Peyer's patch (tissue), 4 donors: ENCODE measurements around the gene AJM1. TPM values are rescaled to one million over a fixed set of nuclear protein-coding genes. Genes with fewer than 3 reads are reported as not detected.
"Not testable (repeated sequence)": the region's sequence is repeated elsewhere in the genome, so short reads cannot be mapped to it uniquely, and the experiment has no call there.

ENCODE experiments used
- DNase-seq, 3 donors: peaks; one replicate each; pipeline ENCODE4 v3.0.0-alpha.2; 2017 to 2019
- H3K27ac ChIP-seq, 4 donors: fragments of 200-600 bp; sonication (generic); one replicate each; pipeline ENCODE4 v1.5.1; 2016 to 2019
- H3K27me3 ChIP-seq, 2 donors: fragments of 200-600 bp; sonication (generic); one replicate each; pipeline ENCODE4 v1.5.1; 2019
- H3K36me3 ChIP-seq, 3 donors: fragments of 200-600 bp; sonication (generic); one replicate each; pipeline ENCODE4 v1.5.1; 2016 to 2019
- H3K4me1 ChIP-seq, 4 donors: fragments of 200-600 bp; sonication (generic); one replicate each; pipeline ENCODE4 v1.5.1; 2016 to 2019
- H3K4me3 ChIP-seq, 4 donors: fragments of 200-600 bp; sonication (generic); 1 replicate in 3 of 4; 2 replicates in 1 of 4; pipeline ENCODE4 v1.5.1; 2016 to 2019; ENCODE audit warnings: mild to moderate bottlenecking in 1 of 4
- H3K9me3 ChIP-seq, 4 donors: fragments of 200-600 bp; sonication (generic); one replicate each; pipeline ENCODE4 v1.5.1; 2016 to 2019; ENCODE audit warnings: mild to moderate bottlenecking in 1 of 4
- POLR2A ChIP-seq, 2 donors: fragments of 450-650 bp; IDR thresholded peaks; one replicate each; pipeline ENCODE4 v1.5.1; 2017; ENCODE audit warnings: antibody characterized with exemption in 2 of 2, mild to moderate bottlenecking in 2 of 2, moderate library complexity in 2 of 2
- total RNA-seq, 4 donors: library from RNA; depleted of rRNA; stranded (reverse); fragments of >200 nt; gene quantifications; one replicate each; pipeline ENCODE4 v1.1.0, GENCODE V29; 2016
- TF ChIP-seq, protein P1 (sequence below), 6 experiments: fragments of 450-650 bp in 4 of 6; fragments of 200-600 bp in 2 of 6; sonication (generic) in 1 of 6; IDR thresholded peaks; one replicate each; pipeline ENCODE4 v1.5.1; 2017 to 2019; ENCODE audit warnings: antibody characterized with exemption in 6 of 6, mild to moderate bottlenecking in 3 of 6, moderate library complexity in 1 of 6

The AJM1 gene
- 10 to 100 TPM in 2 of 4 donors, 1 to 10 TPM in 2; 4.1 to 17.4 (median 9.2) TPM for total RNA-seq

- peaks cover 0 to 16% of the 10 kb centered on the region in 2 donors for H3K27me3 ChIP-seq
- peak in 1 of 2 donors; percentile 21 for TF ChIP-seq POLR2A (IDR thresholded peaks at IDR 0.05)
- TF ChIP-seq, protein P1, sequence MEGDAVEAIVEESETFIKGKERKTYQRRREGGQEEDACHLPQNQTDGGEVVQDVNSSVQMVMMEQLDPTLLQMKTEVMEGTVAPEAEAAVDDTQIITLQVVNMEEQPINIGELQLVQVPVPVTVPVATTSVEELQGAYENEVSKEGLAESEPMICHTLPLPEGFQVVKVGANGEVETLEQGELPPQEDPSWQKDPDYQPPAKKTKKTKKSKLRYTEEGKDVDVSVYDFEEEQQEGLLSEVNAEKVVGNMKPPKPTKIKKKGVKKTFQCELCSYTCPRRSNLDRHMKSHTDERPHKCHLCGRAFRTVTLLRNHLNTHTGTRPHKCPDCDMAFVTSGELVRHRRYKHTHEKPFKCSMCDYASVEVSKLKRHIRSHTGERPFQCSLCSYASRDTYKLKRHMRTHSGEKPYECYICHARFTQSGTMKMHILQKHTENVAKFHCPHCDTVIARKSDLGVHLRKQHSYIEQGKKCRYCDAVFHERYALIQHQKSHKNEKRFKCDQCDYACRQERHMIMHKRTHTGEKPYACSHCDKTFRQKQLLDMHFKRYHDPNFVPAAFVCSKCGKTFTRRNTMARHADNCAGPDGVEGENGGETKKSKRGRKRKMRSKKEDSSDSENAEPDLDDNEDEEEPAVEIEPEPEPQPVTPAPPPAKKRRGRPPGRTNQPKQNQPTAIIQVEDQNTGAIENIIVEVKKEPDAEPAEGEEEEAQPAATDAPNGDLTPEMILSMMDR (IDR thresholded peaks at IDR 0.05): peak; percentile 65 to 92 (median 86)
- peak within 1 kb of the TSS; percentile 49 to 95 (median 83) for H3K27ac ChIP-seq
- H3K4me3 ChIP-seq: peak within 1 kb of the TSS; percentile 29 to 65 (median 58)
- H3K9me3 ChIP-seq: not testable (repeated sequence)
- peak; percentile 77 to 88 (median 88) for DNase-seq
- H3K4me1 ChIP-seq: peaks cover 14 to 67% (median 30%) of the 10 kb centered on the region in 4 donors
- H3K36me3 ChIP-seq: peaks cover 0 to 29% (median 0%) of the 10 kb centered on the region in 3 donors
Measured at GRCh38 chr9:136842380-136842948, at the start of gene AJM1. Gene AJM1 (plus strand): TSS chr9:136842478. CDS start chr9:136844415, 1,937 bp downstream.

GRCh38 chr9:136793086-136793946 is 49.0 kb upstream of the AJM1 start:
- Histone ChIP-seq H3K27ac (peak overlapping the region in 3 of 4 donors; percentile 96 to 99 (median 98)), H3K4me1 (peaks cover 2 to 57% (median 10%) of the 10 kb centered on the region in 4 donors), H3K9me3 (no peaks in the 10 kb centered on the region), H3K36me3 (no peaks in the 10 kb centered on the region), H3K4me3 (peak overlapping the region in 1 of 4 donors; percentile 59), H3K27me3 (no peaks in the 10 kb centered on the region)
- DNase-seq: peak in 2 of 3 donors; percentile 67 to 77
- peak in 1 of 2 donors; percentile 6 for TF ChIP-seq POLR2A (IDR thresholded peaks at IDR 0.05)
- TF ChIP-seq, protein P1 (IDR thresholded peaks at IDR 0.05): peak in 1 of 6 experiments; percentile 5

- no peak for TF ChIP-seq POLR2A (IDR thresholded peaks at IDR 0.05)
- TF ChIP-seq, protein P1 (IDR thresholded peaks at IDR 0.05): no peak
- peak overlapping the region in 2 of 4 donors; percentile 96 to 98 for H3K27ac ChIP-seq
- no peak for DNase-seq
- no peaks in the 10 kb centered on the region for H3K36me3 ChIP-seq
- H3K4me1 ChIP-seq: peaks cover 2 to 66% (median 13%) of the 10 kb centered on the region in 4 donors
- no peak overlapping the region for H3K4me3 ChIP-seq
- no peaks in the 10 kb centered on the region for H3K9me3 ChIP-seq
- H3K27me3 ChIP-seq: peaks cover 0 to 7% of the 10 kb centered on the region in 2 donors
Measured at GRCh38 chr9:136794281-136794999, 47.8 kb upstream of the AJM1 start.

- no peak for DNase-seq
- H3K27ac ChIP-seq: no peak overlapping the region
- H3K27me3 ChIP-seq: peaks cover 0 to 7% of the 10 kb centered on the region in 2 donors
- no peak overlapping the region for H3K4me3 ChIP-seq
- H3K36me3 ChIP-seq: no peaks in the 10 kb centered on the region
- H3K9me3 ChIP-seq: no peaks in the 10 kb centered on the region
- H3K4me1 ChIP-seq: peaks cover 2 to 69% (median 15%) of the 10 kb centered on the region in 4 donors
- TF ChIP-seq, protein P1 (IDR thresholded peaks at IDR 0.05): no peak
- TF ChIP-seq POLR2A (IDR thresholded peaks at IDR 0.05): no peak
Measured at GRCh38 chr9:136795000-136795348, 47.3 kb upstream of the AJM1 start.

- Histone ChIP-seq H3K4me1 (peaks cover 2 to 77% (median 18%) of the 10 kb centered on the region in 4 donors), H3K4me3 (no peak within 1 kb of the TSS), H3K27ac (no peak within 1 kb of the TSS)
Measured at GRCh38 chr9:136796238-136796774, 46.0 kb upstream of the AJM1 start, which contains the start of gene CCDC183. Gene CCDC183 (plus strand): TSS chr9:136796338. CDS start chr9:136796398, 60 bp downstream.

DNA sequence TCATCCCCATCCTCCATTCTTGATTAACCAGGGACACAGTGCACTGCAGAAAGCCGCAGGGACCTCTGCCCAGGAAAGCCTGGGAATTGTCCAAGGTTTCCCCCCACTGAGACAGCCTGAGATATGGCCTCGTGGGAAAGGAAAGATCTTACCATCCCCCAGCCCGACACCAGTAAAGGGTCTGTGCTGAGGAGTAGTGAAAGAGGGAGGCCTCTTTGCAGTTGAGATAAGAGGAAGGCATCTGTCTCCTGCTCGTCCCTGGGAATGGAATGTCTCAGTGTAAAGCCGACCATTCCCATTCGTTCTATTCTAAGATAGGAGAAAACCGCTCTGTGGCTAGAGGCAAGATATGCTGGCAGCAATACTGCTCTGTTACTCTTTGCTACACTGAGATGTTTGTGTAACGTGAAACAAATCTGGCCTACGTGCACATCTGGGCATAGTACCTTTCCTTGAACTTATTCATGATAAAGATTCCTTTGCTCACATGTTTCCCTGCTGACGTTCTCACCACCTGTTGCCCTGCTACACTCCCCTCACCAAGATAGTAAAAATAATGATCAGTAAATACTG is 45.4 kb upstream of the AJM1 start:
- not testable (repeated sequence) for H3K9me3 ChIP-seq, DNase-seq, H3K27me3 ChIP-seq, H3K36me3 ChIP-seq, H3K27ac ChIP-seq, H3K4me3 ChIP-seq
- peaks cover 2 to 75% (median 16%) of the 10 kb centered on the region in 4 donors for H3K4me1 ChIP-seq

More at GRCh38 chr9:136796238-136796774, 46.0 kb upstream of the AJM1 start, which contains the start of gene CCDC183:
- no peaks in the 10 kb centered on the region for H3K36me3 ChIP-seq
- peaks cover 0 to 7% of the 10 kb centered on the region in 2 donors for H3K27me3 ChIP-seq
- H3K9me3 ChIP-seq: no peaks in the 10 kb centered on the region
- TF ChIP-seq, protein P1 (IDR thresholded peaks at IDR 0.05): no peak
- TF ChIP-seq POLR2A (IDR thresholded peaks at IDR 0.05): no peak
- no peak for DNase-seq
